NCI-H2029 (cell line): Measurements from ENCODE around the gene REXO4.
"Not testable (repeated sequence)": the region's sequence is repeated elsewhere in the genome, so short reads cannot be mapped to it uniquely, and the experiment has no call there.

Experiments used
- DNase-seq: peaks from one replicate; lab custom pipeline; 2025; lab: John Stamatoyannopoulos, UW

REXO4 gene

DNA sequence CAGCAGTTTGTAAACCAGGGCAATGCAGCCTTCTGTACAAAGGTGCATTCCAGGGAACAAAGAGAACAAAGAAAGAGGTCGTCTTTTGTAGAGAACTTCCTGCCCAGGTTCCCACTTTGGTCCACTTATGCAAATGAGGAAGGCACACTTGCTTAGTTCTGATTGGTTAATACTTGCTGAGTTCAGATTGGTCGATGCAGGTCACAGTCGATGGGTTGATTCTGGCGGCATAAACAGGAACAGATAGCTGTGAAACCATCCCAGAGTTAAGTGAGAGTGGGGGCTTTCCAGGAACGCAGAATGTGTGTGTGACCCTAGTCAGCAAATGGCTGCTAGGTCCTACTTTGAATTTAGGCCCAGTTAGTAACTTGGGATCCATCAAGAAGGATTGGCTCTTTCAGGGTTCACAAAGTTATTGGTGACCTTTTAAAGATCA is 2.6 kb upstream of the REXO4 start:
- no peak for DNase-seq

DNA sequence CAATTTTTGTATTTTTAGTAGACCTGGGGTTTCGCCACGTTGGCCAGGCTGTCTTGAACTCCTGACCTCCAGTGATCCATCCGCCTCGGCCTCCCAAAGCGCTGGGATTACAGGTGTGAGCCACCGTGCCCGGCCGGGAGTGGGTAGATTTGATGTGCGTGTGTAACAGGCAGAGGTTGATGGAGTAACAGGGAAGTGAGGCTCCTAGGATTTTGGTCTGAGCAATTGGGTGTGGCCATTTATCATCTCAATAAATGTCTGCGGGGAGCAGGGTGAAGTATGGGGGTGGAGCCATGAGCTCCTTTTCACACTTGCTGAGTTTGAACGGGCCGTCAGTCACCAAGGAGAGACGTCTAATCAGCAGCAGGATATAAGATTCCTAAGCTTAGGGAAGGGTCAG is 1.2 kb upstream of the REXO4 start:
- DNase-seq, result no peak

DNA sequence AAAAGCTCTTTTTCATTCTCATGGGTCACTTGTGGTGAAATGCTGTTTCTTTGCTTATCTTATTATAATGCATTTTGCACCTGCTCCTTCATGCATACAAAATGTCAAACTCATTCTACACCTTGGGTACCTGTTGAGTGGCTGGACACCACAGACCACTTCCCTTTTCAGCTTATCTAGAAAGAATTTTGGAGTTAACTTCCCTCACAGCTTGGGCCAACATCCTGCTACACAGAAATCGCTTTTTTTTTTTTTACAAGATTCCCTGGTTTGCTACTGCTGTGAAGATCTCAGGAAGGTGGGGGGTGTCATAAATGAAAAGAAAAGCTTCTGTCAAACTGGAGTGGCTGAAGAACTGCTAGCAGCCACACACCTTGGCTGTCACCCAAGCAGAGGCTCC is 2.6 kb downstream of the REXO4 start:
- DNase-seq, result no peak

DNA sequence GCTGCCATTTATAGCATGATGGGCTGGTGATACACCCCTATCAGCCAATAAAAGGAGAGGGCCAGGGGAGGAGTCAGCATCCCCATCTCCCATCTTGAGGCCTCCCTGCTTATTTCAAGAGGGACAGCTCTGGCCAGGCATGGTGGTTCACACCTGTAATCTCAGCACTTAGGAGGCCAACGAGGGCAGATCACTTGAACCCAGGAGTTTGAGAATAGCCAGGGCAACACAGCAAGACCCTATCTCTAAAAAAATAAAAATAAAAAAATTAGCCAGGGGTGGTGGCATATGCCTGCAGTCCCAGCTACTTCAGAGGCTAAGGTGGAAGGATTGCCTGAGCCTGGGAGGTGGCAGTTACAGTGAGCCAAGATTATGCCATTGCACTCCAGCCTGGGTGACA is 9.8 kb downstream of the REXO4 start:
- no peak for DNase-seq

DNA sequence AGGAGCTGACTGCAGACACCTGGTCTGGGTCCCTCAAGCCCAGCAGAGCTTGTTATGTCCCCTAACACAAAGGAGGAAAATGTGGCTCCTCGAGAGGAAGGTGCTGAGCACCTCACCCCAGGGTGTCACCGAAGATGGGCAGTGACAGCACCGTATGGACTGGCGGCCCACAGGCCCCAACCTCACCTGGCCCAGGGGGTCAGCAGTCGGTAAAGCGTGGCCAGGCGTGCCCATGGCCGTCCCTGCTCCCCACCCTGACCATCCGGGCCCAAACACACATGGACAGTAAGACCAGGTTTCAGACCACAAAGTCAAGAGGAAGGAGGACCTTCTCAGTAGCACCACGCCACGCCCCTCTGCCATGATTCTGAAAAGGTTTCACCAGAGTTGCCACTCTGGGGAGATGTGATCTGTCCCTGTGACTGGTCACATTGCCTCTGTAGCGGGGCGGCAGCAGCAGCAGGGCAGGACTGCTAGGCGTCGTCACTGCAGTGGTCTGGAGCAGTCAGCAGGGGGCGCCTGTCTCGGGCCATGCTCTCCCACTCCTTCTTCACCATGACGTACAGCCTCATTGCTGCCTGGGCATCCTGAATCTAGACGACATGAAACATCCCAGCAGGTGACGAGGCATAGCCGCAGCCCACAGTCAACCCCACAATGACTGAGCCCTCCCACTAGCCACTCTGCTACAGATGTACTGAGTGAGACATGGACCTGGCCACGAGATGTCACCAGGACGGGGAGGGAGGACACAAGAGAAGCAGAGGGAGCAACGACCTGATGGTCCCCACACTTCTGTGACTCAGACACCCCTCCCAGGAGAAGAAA is 11.1 kb downstream of the REXO4 start:
- peak; percentile 52 for DNase-seq

DNA sequence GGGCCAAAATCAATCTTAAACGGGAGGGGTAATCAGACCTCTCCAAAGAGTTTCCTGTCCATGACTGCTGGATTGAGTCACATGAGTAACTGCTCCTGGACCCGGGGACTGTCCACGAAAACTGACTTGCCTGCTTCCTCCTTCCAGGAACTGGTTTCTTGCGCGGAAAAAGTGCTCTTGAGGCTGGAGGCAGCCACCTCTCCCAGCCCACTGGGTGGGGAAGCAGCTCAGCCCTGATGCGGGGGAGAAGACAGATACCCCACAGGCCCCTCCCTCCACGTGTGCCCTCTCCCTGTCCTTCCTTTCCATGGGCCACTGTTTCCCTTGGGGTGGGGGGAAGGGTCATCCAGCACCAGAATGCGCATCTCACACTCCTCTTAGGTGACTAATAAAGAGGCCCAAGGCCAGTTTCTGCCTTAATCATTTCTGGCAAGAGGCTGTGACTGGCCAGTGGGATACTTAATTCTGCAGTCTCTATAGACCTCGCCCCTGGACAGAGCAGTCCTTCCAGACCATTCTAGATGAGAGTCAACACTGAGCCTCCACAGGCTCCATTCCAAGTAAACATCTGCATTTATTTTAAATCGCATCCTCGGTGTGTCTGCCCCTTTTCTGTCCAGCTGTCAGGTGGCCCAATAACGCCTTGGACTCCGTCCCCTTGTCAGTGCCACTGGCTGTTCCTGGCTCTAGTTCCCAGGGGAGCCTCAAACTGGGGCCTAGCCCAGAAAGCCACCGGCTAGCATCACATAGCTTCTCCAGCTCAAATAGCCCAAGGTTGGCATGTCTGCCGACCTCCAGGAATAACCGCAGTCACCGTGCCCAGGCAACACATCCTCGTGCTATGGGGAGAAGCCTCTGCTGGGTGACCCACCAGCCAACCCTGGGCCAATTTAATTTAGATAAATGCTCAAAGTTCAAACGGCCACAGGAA is 12.0 kb downstream of the REXO4 start:
- DNase-seq, result no peak

DNA sequence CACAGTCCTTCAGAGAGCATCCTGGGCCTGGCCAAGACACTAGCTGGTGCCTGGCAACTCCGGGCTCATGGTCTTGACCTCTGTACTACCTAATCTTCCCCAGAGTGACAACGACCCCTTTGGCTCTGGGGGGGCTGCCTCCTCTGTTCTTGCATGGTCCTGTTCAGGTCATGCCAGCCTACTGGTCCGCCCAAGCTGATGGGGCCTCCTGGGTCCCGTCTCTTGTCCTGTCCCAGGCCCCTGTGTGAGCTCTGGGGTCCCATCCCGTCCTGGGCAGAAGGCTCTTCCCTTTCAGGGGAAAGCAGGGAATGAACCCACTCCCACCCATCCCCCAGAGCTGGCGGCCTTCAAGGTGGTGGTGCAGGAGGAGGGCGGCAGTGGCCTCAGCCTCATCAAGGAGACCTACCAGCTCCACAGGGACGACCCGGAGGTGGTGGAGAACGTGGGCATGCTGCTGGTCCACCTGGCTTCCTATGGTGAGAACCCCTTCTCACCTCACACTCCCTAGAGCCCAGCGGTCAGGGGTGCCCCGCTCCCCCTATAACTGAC is 13.3 kb downstream of the REXO4 start:
- no peak for DNase-seq

DNA sequence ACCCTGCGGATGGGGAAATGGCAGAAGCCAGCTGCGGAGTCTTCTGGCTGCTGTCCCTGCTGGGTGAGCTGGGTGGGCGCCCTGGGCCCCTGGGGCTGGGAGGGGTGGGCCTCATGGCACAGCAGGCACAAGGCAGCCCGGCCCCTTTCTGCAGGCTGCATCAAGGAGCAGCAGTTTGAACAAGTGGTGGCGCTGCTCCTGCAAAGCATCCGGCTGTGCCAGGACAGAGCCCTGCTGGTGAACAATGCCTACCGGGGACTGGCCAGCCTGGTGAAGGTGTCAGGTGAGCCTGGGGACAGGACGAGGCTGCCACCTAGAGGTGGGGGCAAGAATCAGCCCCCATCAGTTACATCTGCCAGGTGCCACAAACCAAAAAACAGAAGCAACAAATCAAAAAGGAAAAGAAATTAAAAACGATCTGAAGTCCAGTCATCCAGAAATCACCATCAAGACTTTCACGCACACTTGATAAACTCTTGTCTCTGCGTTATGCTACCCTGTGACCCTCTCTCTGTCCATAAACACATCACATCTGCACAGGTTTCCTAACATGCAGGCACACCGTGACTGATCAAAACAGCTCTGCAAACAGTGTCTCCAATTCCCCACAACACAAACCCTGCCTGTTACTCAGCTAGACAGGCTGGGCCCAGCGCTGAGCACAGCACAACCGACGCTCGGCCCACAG is 13.9 kb downstream of the REXO4 start:
- DNase-seq, result peak; percentile 86

DNA sequence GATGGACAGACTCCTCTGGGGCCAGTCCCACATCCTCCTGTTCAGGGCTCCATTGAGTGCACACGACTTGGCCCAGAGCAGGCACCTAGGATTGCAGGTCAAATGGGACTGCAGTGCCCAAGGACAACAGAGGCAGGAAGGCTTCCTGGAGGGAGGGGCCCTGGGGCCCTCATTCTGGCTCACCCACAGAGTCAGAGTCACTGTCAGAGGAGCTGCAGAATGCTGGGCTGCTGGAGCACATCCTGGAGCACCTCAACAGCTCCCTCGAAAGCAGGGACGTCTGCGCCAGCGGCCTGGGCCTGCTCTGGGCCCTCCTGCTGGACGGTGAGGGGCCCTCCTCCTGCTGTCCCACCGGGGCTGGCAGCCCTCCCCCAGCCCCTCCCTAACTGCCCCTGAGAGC is 15.1 kb downstream of the REXO4 start:
- no peak for DNase-seq

DNA sequence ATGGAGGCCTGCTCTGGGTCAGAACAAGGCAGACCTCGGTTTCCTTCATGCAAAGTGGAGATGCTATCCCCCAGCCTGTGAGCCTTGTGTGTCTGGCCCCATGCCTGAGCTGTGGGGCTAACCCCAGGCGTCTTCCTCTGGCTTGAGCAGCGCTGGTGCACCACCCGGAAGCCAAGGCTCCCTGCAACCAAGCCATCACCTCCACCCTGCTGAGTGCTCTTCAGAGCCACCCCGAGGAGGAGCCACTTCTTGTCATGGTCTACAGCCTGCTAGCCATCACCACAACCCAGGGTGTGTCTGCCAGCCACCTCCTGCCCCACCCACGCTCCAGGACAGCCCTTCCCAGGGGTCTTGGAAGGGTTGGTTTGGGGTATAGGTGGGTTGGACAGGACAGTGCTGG is 16.2 kb downstream of the REXO4 start:
- DNase-seq, result no peak

DNA sequence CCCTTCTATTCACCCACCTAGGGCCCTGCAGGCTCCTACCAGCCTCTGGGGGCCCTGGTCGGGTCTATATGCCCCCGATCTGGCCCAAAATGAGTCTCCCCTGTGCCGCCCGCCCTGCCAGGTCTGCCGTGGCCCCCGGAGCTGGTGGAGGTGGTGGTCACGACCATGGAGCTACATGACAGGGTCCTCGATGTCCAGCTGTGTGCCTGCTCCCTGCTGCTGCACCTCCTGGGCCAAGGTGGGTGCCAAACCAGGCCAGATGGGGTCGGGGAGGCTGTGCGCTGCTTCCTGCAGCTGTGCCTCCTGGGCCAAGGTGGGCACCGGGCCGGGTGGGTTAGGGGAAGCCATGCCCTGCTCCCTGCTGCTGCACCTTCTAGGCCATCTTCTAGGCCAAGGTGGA is 17.5 kb downstream of the REXO4 start:
- DNase-seq, result no peak

DNA sequence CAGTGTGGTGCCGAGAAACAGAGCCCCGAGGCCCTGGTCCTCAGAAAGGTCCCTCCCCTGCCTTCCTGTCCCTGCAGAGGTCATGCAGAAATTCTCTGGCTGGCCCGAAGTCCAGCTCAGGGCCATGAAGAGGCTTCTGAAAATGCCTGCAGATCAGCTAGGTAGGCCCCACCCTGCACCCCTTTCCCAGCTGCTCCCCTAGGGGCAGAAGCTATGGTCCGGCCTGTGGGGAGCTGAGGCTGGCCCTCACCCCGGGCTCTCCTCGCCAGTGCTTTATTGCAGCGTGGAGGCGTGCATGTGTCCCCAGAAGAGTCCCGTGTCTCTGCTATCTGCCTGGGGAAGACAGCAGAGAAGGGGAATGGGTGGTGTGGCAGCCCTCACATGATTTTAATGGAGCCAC is 19.9 kb downstream of the REXO4 start:
- no peak for DNase-seq

DNA sequence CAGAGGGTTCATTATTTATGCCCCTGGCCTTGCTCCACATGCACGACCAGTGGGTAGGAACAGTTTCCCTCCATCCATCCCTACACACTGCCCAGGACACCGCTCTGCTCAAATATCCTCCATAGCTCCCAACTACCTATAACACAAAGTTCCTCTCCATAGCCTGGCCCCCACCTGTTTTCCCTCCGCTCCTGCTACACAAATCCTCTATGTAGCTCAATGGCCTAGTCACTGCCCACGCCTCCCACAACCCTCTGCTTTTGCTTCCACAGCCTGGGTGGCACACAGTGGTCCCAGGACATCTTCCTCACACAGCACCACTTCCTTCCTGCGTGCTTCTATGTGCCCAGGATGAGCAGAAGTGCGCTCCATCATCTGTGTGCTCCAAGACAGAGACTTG is 20.4 kb downstream of the REXO4 start:
- no peak for DNase-seq

DNA sequence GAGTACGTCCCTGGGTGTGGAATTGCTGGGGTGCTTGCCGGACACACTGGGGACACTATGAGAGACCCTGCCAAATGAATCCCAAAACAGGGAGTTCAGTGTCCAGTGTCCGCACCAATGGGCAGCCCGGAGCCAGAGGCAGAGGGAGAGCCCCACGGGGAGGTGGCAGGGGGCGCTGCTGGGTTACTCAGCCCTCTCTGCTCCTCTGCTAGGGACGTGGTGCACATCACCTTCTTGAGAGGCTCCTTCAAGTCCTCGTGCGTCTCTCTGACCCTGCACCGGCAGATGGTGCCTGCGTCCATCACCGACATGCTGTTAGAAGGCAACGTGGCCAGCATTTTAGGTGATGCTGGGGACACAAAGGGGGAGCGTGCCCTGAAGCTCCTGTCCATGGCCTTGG is 20.9 kb downstream of the REXO4 start:
- no peak for DNase-seq

DNA sequence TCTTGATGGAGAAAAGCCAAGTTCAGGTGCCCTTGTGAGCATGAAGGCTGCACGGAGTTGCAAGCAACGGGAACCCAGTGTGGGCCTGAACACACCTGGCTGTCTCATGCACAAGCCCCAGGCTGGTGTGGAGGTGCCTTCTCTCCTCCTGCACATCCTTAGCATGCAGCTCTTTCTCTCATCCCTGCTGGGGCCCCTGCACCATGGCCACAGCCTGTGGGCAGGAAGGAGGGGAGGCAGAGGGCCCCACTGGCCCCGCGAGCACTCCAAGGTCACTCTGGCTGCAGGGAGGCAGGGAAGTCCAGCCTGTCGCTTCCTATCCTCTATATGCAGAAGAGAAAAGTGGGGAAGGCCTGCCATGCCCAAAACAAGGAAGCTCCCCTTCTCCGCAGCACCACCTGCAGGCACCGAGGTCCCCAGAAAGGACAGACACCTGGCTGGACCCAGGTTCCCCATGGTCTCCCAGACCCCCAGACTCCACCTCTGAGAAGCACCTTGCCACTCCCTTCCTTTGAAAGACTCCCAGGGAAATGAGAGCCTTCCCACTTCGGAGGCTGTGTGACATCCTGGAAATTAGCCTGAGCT is 23.0 kb downstream of the REXO4 start:
- no peak for DNase-seq

DNA sequence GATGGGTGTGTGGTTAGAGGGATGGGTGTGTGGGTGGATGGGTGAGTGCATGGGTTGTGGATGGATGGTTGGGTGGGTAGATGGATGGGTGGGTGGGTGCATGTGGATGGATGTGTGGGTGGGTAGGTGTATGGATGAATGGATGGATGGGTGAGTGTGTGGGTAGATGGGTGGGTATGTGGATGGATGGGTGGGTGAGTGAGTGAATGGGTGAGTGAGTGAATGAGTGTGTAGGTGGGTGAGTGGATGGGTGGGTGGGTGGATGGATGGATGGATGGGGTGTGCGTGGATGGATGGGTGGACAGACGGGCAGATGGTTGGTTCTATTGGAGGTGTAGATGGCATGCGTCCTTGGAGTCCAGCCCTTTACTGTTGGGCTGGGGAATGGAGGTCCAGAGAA is 24.4 kb downstream of the REXO4 start:
- DNase-seq, result no peak

DNA sequence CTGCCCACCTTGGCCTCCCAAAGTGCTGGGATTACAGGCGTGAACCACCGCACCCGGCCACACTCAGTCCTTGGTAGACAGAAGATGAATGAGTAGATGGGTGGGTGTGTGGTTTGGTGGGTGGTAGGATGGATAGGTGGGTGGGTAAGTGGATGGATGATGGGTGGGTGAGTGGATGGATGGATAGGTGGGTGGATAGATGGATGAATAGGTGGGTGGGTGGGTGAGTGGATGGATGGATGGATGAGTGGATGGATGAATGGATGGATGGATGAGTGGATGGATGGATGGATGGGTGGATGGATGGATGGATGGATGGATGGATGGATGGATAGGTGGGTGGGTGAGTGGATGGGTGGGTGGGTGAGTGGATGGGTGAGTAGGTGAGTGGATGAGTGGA is 25.5 kb downstream of the REXO4 start:
- DNase-seq, result not testable (repeated sequence)

DNA sequence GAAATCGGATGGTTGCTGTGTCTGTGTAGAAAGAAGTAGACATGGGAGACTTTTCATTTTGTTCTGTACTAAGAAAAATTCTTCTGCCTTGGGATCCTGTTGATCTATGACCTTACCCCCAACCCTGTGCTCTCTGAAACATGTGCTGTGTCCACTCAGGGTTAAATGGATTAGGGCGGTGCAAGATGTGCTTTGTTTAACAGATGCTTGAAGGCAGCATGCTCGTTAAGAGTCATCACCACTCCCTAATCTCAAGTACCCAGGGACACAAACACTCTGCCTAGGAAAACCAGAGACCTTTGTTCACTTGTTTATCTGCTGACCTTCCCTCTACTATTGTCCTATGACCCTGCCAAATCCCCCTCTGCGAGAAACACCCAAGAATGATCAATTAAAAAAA is 26.4 kb downstream of the REXO4 start:
- not testable (repeated sequence) for DNase-seq

DNA sequence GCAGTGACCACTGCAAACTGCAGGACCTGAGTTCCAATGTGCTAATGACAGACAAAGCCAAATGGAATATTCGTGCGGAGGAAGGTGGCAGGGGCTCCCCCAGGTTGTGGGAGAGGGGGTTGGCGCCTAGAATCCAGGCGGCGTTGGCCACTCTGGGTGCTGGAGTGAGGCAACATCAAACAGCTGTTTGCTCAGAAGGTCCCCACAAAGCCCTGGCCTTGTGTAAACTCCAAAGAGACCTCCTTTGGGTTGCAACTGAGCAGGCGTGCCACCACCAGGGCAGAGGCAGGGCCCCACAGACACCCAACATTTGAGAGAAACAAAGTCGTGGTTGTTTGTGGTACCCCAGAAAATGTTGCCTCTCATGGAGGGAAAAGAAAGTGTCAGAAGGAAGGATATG is 27.1 kb downstream of the REXO4 start:
- no peak for DNase-seq

DNA sequence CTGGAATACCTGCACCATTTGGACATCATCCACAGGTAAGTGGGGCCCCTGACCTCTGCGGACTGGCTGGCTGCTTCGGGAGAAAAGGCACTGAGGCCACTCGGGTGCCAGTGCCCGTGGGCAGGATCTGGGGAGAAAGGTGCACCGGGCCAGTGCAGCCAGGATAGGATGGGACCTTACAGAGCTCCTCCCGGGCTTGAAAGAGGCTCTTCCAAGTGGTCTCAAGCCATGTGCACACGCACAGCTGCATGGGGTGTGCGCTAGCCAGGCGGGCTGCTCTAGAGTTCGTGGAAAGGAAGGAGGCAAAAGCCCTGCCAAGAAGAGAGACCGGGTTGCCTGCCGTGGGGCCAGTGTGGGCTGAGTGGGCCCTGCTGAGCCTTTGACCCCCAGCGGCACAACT is 28.2 kb downstream of the REXO4 start:
- DNase-seq, result no peak

DNA sequence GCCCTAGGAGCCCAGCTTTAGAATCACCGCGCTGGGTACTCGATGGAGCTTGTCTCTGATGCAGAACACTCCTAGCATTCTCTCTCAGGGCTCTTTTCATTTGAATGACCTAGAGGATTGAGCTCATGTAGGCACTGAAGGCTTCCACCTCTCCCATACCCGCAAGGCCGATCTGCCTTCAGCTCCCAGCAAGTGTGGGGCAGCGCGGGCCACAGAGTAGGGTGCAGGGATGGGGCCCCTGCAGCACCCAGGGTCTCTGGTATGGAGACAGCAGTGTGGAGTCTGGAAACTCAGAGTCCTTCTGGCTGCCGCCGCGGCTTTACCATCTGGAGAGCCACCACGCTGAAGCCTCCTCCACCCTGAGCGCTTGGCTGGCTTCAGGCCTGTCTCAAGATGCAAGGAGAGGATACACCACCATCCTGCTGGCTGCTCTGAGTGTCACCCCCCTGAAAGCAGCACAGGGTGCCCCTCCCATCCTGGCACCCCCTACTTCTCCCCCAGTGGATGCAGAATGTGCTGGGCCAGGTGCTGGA is 28.7 kb downstream of the REXO4 start:
- no peak for DNase-seq

DNA sequence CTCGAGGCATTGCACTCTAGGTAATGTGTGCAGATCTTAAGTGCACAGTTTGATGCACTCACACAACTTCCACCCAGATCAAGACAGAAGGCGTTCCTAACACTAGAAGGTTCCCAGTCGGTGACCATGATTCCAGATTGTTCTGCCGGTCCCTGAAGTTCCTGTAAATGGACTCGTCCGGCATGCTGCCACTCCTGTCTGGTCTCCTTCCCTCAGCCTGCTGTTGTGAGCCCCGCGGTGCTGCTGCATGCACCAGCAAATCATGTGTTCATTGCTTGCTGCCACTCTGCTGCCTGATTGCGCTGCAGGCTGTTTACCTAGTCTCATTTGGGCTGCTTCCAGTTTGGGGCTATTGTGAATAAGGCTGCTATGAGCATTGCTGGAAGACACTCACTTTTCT is 30.1 kb downstream of the REXO4 start:
- DNase-seq, result no peak
